GM12878 (cell line): ENCODE results near the gene MYO7B.

ENCODE experiments used
- BCLAF1 ChIP-seq: fragments of 450-650 bp; IDR thresholded peaks from 2 replicates; pipeline ENCODE4 v1.6.1; 2017; ENCODE audit warnings: antibody characterized with exemption, mild to moderate bottlenecking, moderate library complexity
- JUND ChIP-seq: IDR thresholded peaks from 2 replicates; pipeline ENCODE4 v1.6.1; 2012; ENCODE audit warnings: low read depth, mild to moderate bottlenecking, low read length, improper control_type of control experiment, moderate library complexity
- RCOR1 ChIP-seq: conservative IDR thresholded peaks from 2 replicates; pipeline ENCODE4 v1.6.1; 2012; ENCODE audit warnings: low read depth, low read length, improper control_type of control experiment

- TF ChIP-seq RCOR1 (no peak), JUND (no peak), BCLAF1 (no peak)
Observed at GRCh38 chr2:127577503-127577902, 42.0 kb downstream of the MYO7B start.
